ENCODE data around the gene GAREM1.

GAREM1 gene

DNA sequence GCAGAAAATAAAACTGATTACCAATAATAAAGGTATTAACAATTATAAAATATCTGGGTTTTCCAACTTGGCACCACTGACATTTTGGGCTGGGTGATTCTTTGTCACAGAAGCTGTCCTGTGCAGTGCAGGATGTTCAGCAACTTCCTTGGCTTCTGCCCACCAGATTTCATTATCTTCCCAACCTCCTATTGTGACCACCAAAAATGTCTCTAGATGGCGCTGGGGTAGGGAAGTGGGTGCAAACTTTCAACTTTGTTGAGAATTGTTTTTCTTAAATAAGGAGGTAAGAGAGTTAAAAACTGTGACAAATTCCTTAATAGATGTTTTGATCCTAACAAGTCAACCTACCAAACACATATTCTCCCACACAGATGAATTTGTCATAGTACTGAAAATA lies 90.1 kb downstream of the GAREM1 start:
- H3K27ac ChIP-seq = no peak overlapping the region
- TF ChIP-seq ZFX (IDR thresholded peaks at IDR 0.05) (no peak), CTCF (conservative IDR thresholded peaks at IDR 0.05) (0 out of 2 replicates have a peak, but pooled peaks have one; percentile 7)

DNA sequence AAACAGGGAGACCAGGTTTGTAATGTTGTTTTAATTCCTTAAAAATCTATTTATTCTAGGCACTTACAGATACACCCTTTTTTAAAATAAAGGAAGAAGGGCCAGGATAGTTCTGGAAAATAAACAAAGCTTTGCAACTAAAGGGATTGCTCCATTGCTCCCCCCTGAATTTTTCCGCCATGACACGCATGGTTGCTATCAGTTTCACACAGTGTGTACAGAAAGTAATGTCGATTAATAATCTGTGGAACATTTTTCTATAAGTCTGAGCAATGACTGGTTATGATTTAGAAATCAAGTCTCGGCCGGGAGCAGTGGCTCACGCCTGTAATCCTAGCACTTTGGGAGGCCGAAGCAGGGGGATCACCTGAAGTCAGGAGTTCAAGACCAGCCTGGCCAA lies 90.8 kb downstream of the GAREM1 start:
- no peak overlapping the region for H3K27ac ChIP-seq
- TF ChIP-seq ZFX (IDR thresholded peaks at IDR 0.05) (no peak), CTCF (conservative IDR thresholded peaks at IDR 0.05) (no peak)

DNA sequence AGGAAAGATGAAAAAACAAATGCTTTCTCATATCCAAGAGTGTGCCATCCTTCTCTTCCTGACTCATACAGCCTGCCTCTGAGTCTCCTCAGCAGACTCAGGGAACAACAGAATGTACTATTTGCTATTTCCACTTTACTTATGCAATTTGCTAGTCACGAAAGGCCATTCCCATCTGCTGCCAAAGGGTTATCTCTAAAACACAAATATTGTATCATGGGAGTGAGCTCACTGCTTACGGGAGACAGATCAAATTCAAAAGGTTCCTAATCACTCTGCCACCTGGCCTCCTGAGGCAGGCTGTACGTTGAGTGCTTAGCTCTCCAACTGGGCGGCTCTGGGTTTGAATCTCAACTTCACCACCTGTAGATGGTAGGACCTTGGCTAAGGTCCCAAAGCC lies 92.0 kb downstream of the GAREM1 start:
- no peak for TF ChIP-seq ZFX (IDR thresholded peaks at IDR 0.05)
- TF ChIP-seq CTCF (conservative IDR thresholded peaks at IDR 0.05) = no peak
- H3K27ac ChIP-seq = no peak overlapping the region

- TF ChIP-seq ZFX (IDR thresholded peaks at IDR 0.05) = no peak
- TF ChIP-seq CTCF (conservative IDR thresholded peaks at IDR 0.05) = no peak
- peak overlapping the region; percentile 68; the same call in 1 of the 2 replicates for H3K27ac ChIP-seq
These were observed 96.7 kb downstream of the GAREM1 start for GRCh38 chr18:32373995-32374394.

- peak overlapping the region; percentile 68; the same call in 1 of the 2 replicates for H3K27ac ChIP-seq
- TF ChIP-seq ZFX (IDR thresholded peaks at IDR 0.05) (no peak), CTCF (conservative IDR thresholded peaks at IDR 0.05) (no peak)
These were observed 97.2 kb downstream of the GAREM1 start for GRCh38 chr18:32373505-32373904.

- peak overlapping the region; percentile 68; the same call in 1 of the 2 replicates for H3K27ac ChIP-seq
- no peak for TF ChIP-seq ZFX (IDR thresholded peaks at IDR 0.05)
- no peak for TF ChIP-seq CTCF (conservative IDR thresholded peaks at IDR 0.05)
These were observed 98.2 kb downstream of the GAREM1 start for GRCh38 chr18:32372381-32373061.

- no peak for TF ChIP-seq CTCF (conservative IDR thresholded peaks at IDR 0.05)
- no peak for TF ChIP-seq ZFX (IDR thresholded peaks at IDR 0.05)
- H3K27ac ChIP-seq = peak overlapping the region; percentile 87
These were observed 98.7 kb downstream of the GAREM1 start for GRCh38 chr18:32372047-32372380.
